Panc1 (cell line): ENCODE results near the gene COA8. TPM values are rescaled to one million over a fixed set of nuclear protein-coding genes. Genes with fewer than 3 reads are reported as not detected.

Experiments used
- ATAC-seq: fragments of 200-7000 bp; cut with Tn5 transposase; 2 replicates; pipeline ENCODE4 v1.9.1; 2020; ENCODE audit warnings: mild to moderate bottlenecking, moderate library complexity
- BruUV-seq: library from RNA; stranded (reverse); fragments of 400-500 nt; replicated peaks from 2 replicates; lab custom pipeline; 2021; lab: Mats Ljungman, UMichigan
- CTCF ChIA-PET: fragments of 300-600 bp; sonication (Branson Sonifier 250); formaldehyde crosslinking; loops from one replicate; lab custom pipeline; 2022; ENCODE audit warnings: antibody characterized with exemption; lab: Charles Lee
- POLR2A ChIA-PET: fragments of 300-600 bp; sonication (Branson Sonifier 250); formaldehyde crosslinking; loops from one replicate; lab custom pipeline; 2022; ENCODE audit warnings: antibody characterized with exemption; lab: Charles Lee
- DNase-seq: peaks from one replicate; pipeline ENCODE4 v3.0.0-alpha.2; 2010; ENCODE audit warnings: low read depth, low spot score
- H3K27ac ChIP-seq: 2 replicates; pipeline ENCODE4 v1.5.1; 2011; ENCODE audit warnings: mild to moderate bottlenecking, low read length, inconsistent platforms
- H3K27me3 ChIP-seq: fragments of 200-500 bp; sonication (Bioruptor generic); 2 replicates; pipeline ENCODE4 v1.6.0; 2014; ENCODE audit warnings: low read length, inconsistent platforms; ENCODE audit not compliant: control insufficient read depth, insufficient read depth
- H3K36me3 ChIP-seq: fragments of 200-500 bp; sonication (Bioruptor generic); 2 replicates; pipeline ENCODE4 v1.5.1; 2014; ENCODE audit warnings: inconsistent platforms, mild to moderate bottlenecking, low read length, moderate library complexity; ENCODE audit not compliant: control insufficient read depth, insufficient read depth
- H3K4me1 ChIP-seq: 2 replicates; pipeline ENCODE4 v1.5.1; 2011; ENCODE audit warnings: inconsistent platforms, mild to moderate bottlenecking, low read length, moderate library complexity; ENCODE audit not compliant: control insufficient read depth, insufficient read depth
- H3K4me3 ChIP-seq, 2 experiments: 2 replicates each; pipeline ENCODE4 v1.5.1; 2011 to 2012; ENCODE audit warnings: low read depth in 2 of 2, low read length in 2 of 2, mild to moderate bottlenecking in 2 of 2, inconsistent platforms in 1 of 2, moderate library complexity in 1 of 2
- H3K9me3 ChIP-seq: fragments of 200-500 bp; sonication (Bioruptor generic); 2 replicates; pipeline ENCODE4 v1.5.1; 2014; ENCODE audit warnings: low read depth, mild to moderate bottlenecking, inconsistent platforms, low read length, moderate library complexity; ENCODE audit not compliant: control insufficient read depth, insufficient read depth
- CTCF ChIP-seq: fragments of 450-650 bp; IDR thresholded peaks from 2 replicates; pipeline ENCODE4 v1.5.1; 2017; ENCODE audit warnings: mild to moderate bottlenecking
- POLR2AphosphoS5 ChIP-seq: IDR thresholded peaks from 2 replicates; pipeline ENCODE4 v1.6.1; 2012; ENCODE audit warnings: mild to moderate bottlenecking, low read depth, low read length, moderate library complexity
- REST ChIP-seq, 2 experiments: IDR thresholded peaks; 2 replicates each; pipeline ENCODE4 v1.6.1; 2011 to 2012; ENCODE audit warnings: low read depth in 2 of 2, control low read depth in 1 of 2, low read length in 1 of 2, mild to moderate bottlenecking in 1 of 2, moderate library complexity in 1 of 2; ENCODE audit not compliant: insufficient read depth in 1 of 2
- SIN3A ChIP-seq: IDR thresholded peaks from 2 replicates; pipeline ENCODE4 v1.6.1; 2012; ENCODE audit warnings: low read depth, mild to moderate bottlenecking, low read length, moderate library complexity, borderline replicate concordance; ENCODE audit not compliant: insufficient read depth
- TCF7L2 ChIP-seq: IDR thresholded peaks from 2 replicates; pipeline ENCODE4 v1.6.1; 2011; ENCODE audit warnings: mild to moderate bottlenecking, low read depth, low read length, inconsistent platforms
- in situ Hi-C: cut with HindIII; loops from 2 replicates; pipeline ENCODE4 v1.10.0; 2016; ENCODE audit warnings: low sequenced_read_pairs, low pct_unique_long_range_greater_than_20kb
- intact Hi-C: fragments of 100-400 bp; cut with micrococcal nuclease; formaldehyde crosslinking; loops from one replicate; pipeline ENCODE4 v1.10.0; 2022; ENCODE audit not compliant: unreplicated experiment
- total RNA-seq: library from RNA; stranded (reverse); gene quantifications from one replicate; pipeline ENCODE4 v1.2.1, GENCODE V29; 2021; ENCODE audit not compliant: unreplicated experiment

Gene COA8
- total RNA-seq, 1 experiment from 2014 or later: 42.2 TPM

DNA sequence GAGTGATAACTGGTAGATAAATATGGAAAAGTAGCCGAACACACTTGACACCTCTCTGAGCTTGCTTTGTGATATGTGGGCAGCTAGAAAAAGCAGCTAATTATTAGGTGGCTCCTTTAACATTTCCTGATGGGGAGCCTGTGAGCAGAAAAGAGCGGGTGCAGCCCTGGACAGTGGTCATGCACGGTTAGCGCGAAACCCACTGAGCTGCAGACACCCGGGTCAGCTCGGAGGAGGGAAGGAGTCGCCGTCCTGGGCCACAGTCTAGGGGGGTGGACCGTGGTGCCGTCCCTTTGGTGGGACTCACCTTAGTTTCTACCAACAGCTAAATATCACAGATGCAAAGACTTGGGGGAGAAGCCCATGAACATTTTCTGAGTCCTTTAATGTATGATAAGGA, 6.6 kb downstream of the COA8 start:
- H3K4me3 ChIP-seq: no peak overlapping the region
- no peak for DNase-seq
- H3K9me3 ChIP-seq: no peaks in the 10 kb centered on the region
- BruUV-seq: no TSS peak
- H3K27me3 ChIP-seq: no peaks in the 10 kb centered on the region
- TF ChIP-seq REST (IDR thresholded peaks at IDR 0.05; ENCODE audit: insufficient read depth in 1 of 2, low read depth in 2 of 2, low read length in 1 of 2) (no peak), TCF7L2 (no peak), CTCF (no peak), POLR2AphosphoS5 (no peak), SIN3A (no peak)
- CTCF ChIA-PET: no interaction called here
- in situ Hi-C loops: no loop called here
- ATAC-seq: no peak
- H3K27ac ChIP-seq: no peak overlapping the region
- H3K4me1 ChIP-seq: peaks cover 2% of the 10 kb centered on the region; the same call in 1 of the 2 replicates
- no peaks in the 10 kb centered on the region for H3K36me3 ChIP-seq
- intact Hi-C loops: no loop called here
- POLR2A ChIA-PET: interaction anchor here (1.1 kb wide), 1 partner anchor 61 kb away, joined by 3 read pairs; no protein-coding TSS in a partner anchor

- H3K9me3 ChIP-seq: no peaks in the 10 kb centered on the region
- no peaks in the 10 kb centered on the region; the same call in 1 of the 2 replicates for H3K36me3 ChIP-seq
- TF ChIP-seq SIN3A (no peak), CTCF (no peak), REST (IDR thresholded peaks at IDR 0.05; ENCODE audit: insufficient read depth in 1 of 2, low read depth in 2 of 2, low read length in 1 of 2) (no peak), TCF7L2 (no peak), POLR2AphosphoS5 (no peak)
- ATAC-seq (no peak), DNase-seq (no peak)
- H3K27me3 ChIP-seq: no peaks in the 10 kb centered on the region
- in situ Hi-C loops (no loop called here), intact Hi-C loops (no loop called here)
- BruUV-seq: TSS peak; percentile 40
- no peak overlapping the region for H3K4me3 ChIP-seq
- POLR2A ChIA-PET: interaction anchor here (0.7 kb wide), 1 partner anchor 26 kb away, joined by 21 read pairs; no protein-coding TSS in a partner anchor
- CTCF ChIA-PET: interaction anchor here (0.6 kb wide), 1 partner anchor 136 kb away, joined by 3 read pairs; no protein-coding TSS in a partner anchor
- peaks cover 1% of the 10 kb centered on the region for H3K4me1 ChIP-seq
- no peak overlapping the region for H3K27ac ChIP-seq
Measured at GRCh38 chr14:103574104-103574503, 11.3 kb downstream of the COA8 start.
